ENCODE results near the gene FRMD5. TPM values are rescaled to one million over a fixed set of nuclear protein-coding genes. Genes with fewer than 3 reads are reported as not detected.
A peak's percentile ranks its signal among the peaks of the same experiment; 100 is the strongest.

Gene FRMD5
- total and polyA plus RNA-seq, 2 experiments from 2014 or later: 0.51 to 3.8 TPM

DNA sequence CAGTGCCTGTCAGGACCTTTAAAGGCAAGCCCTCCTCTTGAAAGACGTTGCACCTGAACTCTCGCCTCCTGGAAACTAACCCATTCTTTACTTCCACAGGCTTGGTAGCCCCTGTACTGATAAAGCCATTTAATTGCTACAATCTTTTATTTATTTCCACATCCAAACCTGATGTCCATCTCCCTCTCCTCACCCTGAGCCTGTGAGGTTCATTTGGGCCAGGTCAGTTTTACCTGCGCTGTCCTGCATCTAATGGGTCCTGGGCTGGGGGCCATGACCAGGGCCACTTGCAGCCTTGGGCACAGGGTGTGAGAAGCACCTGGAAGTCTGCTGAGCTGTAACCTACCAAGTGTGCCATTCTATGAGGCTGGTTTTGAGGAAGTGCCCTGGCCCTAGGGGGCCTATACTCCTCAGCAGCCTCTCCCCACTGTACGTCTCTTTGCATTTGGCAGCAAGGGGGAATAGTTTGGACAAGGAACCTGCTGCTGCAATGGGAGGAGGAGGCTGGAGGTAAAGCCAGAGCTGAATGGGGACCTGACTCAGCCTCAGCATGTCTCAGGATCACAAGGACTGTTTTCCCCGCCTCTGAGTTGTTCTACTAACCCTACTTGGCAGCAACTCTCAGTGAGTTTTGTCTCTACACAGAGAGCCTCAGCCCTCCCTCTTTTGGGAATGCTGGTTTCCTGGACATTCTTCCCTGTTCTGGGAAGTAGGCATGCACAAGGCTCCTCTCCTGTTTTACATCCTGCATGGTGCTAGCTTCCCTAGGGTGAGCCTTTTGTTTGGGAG, 314.5 kb downstream of the FRMD5 start:
- no peak for TF ChIP-seq EZH2 (IDR thresholded peaks at IDR 0.05; ENCODE audit: borderline replicate concordance)
- no peak for TF ChIP-seq EZH2phosphoT487 (IDR thresholded peaks at IDR 0.05; ENCODE audit: low read depth, severe bottlenecking, unreplicated experiment)
- TF ChIP-seq, protein P1, sequence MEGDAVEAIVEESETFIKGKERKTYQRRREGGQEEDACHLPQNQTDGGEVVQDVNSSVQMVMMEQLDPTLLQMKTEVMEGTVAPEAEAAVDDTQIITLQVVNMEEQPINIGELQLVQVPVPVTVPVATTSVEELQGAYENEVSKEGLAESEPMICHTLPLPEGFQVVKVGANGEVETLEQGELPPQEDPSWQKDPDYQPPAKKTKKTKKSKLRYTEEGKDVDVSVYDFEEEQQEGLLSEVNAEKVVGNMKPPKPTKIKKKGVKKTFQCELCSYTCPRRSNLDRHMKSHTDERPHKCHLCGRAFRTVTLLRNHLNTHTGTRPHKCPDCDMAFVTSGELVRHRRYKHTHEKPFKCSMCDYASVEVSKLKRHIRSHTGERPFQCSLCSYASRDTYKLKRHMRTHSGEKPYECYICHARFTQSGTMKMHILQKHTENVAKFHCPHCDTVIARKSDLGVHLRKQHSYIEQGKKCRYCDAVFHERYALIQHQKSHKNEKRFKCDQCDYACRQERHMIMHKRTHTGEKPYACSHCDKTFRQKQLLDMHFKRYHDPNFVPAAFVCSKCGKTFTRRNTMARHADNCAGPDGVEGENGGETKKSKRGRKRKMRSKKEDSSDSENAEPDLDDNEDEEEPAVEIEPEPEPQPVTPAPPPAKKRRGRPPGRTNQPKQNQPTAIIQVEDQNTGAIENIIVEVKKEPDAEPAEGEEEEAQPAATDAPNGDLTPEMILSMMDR (IDR thresholded peaks at IDR 0.05; ENCODE audit: poor library complexity): no peak
- H3K4me3 ChIP-seq: no peak overlapping the region
- no peaks in the 10 kb centered on the region for H4K20me1 ChIP-seq (ENCODE audit: insufficient read depth, poor library complexity, severe bottlenecking)
- DNase-seq (ENCODE audit: low spot score): no peak
- 88% methylated on average over 5 of the region's 5 CpGs for WGBS (ENCODE audit: low lambda C conversion rate, missing lambda C conversion rate)
- H2AFZ ChIP-seq: no peak overlapping the region
- H3K9me2 ChIP-seq (replicated peaks; ENCODE audit: insufficient read depth): no peaks in the 10 kb centered on the region
- H3K4me1 ChIP-seq (ENCODE audit: insufficient read depth): peaks cover 10% of the 10 kb centered on the region
- no peaks in the 10 kb centered on the region for H3K9me3 ChIP-seq (ENCODE audit: low read depth)
- H3K4me2 ChIP-seq: no peak overlapping the region
- no peaks in the 10 kb centered on the region for H3K36me3 ChIP-seq (replicated peaks; ENCODE audit: insufficient read depth, low read depth)
- H3K27ac ChIP-seq: no peak overlapping the region
- no peaks in the 10 kb centered on the region for H3K27me3 ChIP-seq
- no peaks in the 10 kb centered on the region for H3K79me2 ChIP-seq

DNA sequence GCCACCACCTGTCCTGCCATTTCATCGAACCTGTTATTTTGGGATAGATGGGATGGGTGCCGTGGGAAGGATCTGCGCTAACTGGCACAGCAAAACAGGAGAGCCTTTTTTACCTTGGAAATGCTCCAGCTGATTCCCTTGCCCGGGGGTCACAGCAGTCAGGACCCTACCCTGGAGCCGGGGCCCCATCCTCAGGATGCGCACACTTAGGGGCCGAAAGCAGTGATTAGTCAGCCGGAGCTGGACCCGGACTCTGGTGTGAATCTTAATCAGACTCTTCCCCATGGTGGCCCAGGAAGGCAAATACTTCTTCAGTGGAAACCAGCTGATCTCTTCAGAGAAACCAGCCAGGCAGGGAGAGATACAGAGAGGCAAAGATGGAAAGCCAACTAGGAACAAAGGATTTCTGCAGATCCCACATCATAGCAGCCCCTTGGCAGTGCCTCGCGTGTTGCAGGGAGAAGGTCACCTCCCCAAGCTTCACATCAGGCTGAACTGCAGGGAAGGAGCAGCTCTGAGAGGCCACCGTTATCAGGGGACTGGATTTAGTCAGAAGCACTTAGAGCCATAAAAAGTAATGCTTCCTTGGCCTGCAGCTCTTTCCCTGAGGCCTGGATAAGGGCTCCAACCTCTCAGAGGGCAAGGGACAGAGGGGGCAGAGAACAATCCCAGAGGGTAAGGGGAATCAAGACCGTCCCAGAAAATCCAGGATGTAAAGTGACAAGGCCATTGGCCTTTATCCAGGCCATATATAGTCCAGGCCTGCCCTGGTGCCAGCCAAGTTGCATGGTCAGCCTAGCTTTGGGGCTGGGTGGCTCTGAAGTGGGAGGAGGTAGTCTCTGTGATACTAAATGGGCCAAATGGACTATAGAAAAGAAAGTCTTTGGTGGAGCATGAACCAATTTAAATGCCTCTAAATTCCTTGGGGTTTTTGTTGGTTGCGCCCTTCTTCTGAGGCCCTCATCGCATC, 315.4 kb downstream of the FRMD5 start:
- Histone ChIP-seq H3K4me3 (no peak overlapping the region), H3K36me3 (replicated peaks; ENCODE audit: insufficient read depth, low read depth) (no peaks in the 10 kb centered on the region), H3K4me2 (peak overlapping the region; percentile 32), H3K9me3 (ENCODE audit: low read depth) (no peaks in the 10 kb centered on the region), H2AFZ (no peak overlapping the region), H3K9me2 (replicated peaks; ENCODE audit: insufficient read depth) (no peaks in the 10 kb centered on the region), H4K20me1 (ENCODE audit: insufficient read depth, poor library complexity, severe bottlenecking) (no peaks in the 10 kb centered on the region), H3K27me3 (no peaks in the 10 kb centered on the region), H3K27ac (no peak overlapping the region), H3K79me2 (no peaks in the 10 kb centered on the region), H3K4me1 (ENCODE audit: insufficient read depth) (peaks cover 10% of the 10 kb centered on the region)
- DNase-seq (ENCODE audit: low spot score): peak; percentile 49
- 69% methylated on average over 15 of the region's 15 CpGs for WGBS (ENCODE audit: low lambda C conversion rate, missing lambda C conversion rate)
- TF ChIP-seq, protein P1 (IDR thresholded peaks at IDR 0.05; ENCODE audit: poor library complexity): no peak
- TF ChIP-seq EZH2 (IDR thresholded peaks at IDR 0.05; ENCODE audit: borderline replicate concordance): no peak
- TF ChIP-seq EZH2phosphoT487 (IDR thresholded peaks at IDR 0.05; ENCODE audit: low read depth, severe bottlenecking, unreplicated experiment): no peak

DNA sequence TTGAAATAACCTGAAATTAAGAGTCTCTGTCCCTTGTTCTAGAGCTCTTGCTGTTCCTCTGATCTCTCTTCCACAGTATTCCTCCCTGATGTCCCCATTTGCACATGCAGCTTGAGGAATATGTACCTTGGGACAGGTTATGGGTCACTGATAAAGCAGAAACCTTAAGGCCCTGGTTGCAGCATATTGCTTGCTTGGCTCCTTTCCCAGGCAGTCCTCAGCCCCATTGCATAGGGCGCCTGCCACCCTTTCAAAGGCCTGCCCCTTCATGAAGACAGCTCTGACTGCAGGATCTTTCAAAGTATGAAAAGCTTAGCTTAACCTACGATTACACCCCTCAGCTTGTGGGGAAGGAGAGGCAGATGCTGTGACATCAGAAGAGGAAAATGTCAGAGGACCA, 316.6 kb downstream of the FRMD5 start:
- H3K36me3 ChIP-seq (replicated peaks; ENCODE audit: insufficient read depth, low read depth): no peaks in the 10 kb centered on the region
- H3K4me1 ChIP-seq (ENCODE audit: insufficient read depth): peaks cover 10% of the 10 kb centered on the region
- H3K27me3 ChIP-seq: no peaks in the 10 kb centered on the region
- no peak for DNase-seq (ENCODE audit: low spot score)
- no peaks in the 10 kb centered on the region for H3K79me2 ChIP-seq
- TF ChIP-seq, protein P1 (IDR thresholded peaks at IDR 0.05; ENCODE audit: poor library complexity): no peak
- TF ChIP-seq EZH2 (IDR thresholded peaks at IDR 0.05; ENCODE audit: borderline replicate concordance) (no peak), EZH2phosphoT487 (IDR thresholded peaks at IDR 0.05; ENCODE audit: low read depth, severe bottlenecking, unreplicated experiment) (no peak)
- no peak overlapping the region for H3K27ac ChIP-seq
- no peaks in the 10 kb centered on the region for H4K20me1 ChIP-seq (ENCODE audit: insufficient read depth, poor library complexity, severe bottlenecking)
- WGBS (ENCODE audit: low lambda C conversion rate, missing lambda C conversion rate): 95% methylated on average over 2 of the region's 2 CpGs
- H3K4me2 ChIP-seq: no peak overlapping the region
- no peaks in the 10 kb centered on the region for H3K9me2 ChIP-seq (replicated peaks; ENCODE audit: insufficient read depth)
- no peaks in the 10 kb centered on the region for H3K9me3 ChIP-seq (ENCODE audit: low read depth)
- H3K4me3 ChIP-seq: no peak overlapping the region
- H2AFZ ChIP-seq: no peak overlapping the region
